LNCaP clone FGC (cell line): ENCODE measurements around the gene CFAP92.
"Not testable (repeated sequence)": the region's sequence is repeated elsewhere in the genome, so short reads cannot be mapped to it uniquely, and the experiment has no call there.

Source experiments
- DNase-seq: peaks from one replicate; pipeline ENCODE4 v3.0.0-alpha.2; 2011; ENCODE audit warnings: low read depth
- H3K4me3 ChIP-seq: 2 replicates; pipeline ENCODE4 v1.5.1; 2011; ENCODE audit warnings: mild to moderate bottlenecking, low read depth, low read length, control low read depth
- TF ChIP-seq, protein P1 (sequence below): IDR thresholded peaks from 2 replicates; pipeline ENCODE4 v1.5.1; 2012; ENCODE audit warnings: mild to moderate bottlenecking; ENCODE audit not compliant: control insufficient read depth, insufficient read depth; ENCODE audit errors: extremely low read depth

The CFAP92 gene

DNA sequence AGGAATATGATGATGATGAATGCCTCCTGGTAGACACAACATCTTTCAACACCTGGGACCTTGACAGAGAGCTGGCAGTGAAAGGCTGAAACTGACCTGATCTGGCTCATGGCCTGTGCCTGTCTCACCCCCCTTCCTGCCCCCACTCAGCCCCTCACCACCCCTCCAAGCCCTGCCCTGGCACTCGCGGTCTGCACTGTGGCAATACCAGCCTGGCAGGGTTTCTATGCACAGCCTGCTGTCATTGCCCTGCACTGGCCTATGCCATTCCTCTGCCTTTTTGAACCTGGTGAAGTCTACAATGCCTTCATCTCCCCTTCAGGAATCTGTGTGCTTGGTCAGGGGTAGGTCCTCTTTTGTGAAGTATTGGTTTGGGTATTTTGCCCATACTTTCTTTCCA, 58.0 kb downstream of the CFAP92 start:
- DNase-seq: no peak
- TF ChIP-seq, protein P1, sequence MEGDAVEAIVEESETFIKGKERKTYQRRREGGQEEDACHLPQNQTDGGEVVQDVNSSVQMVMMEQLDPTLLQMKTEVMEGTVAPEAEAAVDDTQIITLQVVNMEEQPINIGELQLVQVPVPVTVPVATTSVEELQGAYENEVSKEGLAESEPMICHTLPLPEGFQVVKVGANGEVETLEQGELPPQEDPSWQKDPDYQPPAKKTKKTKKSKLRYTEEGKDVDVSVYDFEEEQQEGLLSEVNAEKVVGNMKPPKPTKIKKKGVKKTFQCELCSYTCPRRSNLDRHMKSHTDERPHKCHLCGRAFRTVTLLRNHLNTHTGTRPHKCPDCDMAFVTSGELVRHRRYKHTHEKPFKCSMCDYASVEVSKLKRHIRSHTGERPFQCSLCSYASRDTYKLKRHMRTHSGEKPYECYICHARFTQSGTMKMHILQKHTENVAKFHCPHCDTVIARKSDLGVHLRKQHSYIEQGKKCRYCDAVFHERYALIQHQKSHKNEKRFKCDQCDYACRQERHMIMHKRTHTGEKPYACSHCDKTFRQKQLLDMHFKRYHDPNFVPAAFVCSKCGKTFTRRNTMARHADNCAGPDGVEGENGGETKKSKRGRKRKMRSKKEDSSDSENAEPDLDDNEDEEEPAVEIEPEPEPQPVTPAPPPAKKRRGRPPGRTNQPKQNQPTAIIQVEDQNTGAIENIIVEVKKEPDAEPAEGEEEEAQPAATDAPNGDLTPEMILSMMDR: no peak
- H3K4me3 ChIP-seq: no peak overlapping the region

DNA sequence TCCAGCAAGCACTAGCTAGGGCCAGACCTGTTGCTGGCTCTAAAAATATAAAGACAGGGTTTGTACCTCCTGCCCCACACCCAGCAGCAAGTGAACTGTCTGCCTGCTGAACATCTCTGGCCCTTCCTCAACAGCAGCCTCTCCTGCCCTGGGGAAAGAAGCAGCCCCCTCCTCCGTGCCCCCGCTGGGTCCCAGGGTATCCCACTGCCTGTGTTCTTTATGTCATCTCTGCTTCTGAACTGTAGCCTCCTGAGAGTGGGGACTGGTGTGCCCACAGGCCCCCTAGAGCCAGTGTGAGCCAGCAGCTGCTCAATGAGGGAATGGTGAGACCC, 60.0 kb downstream of the CFAP92 start:
- no peak for DNase-seq

DNA sequence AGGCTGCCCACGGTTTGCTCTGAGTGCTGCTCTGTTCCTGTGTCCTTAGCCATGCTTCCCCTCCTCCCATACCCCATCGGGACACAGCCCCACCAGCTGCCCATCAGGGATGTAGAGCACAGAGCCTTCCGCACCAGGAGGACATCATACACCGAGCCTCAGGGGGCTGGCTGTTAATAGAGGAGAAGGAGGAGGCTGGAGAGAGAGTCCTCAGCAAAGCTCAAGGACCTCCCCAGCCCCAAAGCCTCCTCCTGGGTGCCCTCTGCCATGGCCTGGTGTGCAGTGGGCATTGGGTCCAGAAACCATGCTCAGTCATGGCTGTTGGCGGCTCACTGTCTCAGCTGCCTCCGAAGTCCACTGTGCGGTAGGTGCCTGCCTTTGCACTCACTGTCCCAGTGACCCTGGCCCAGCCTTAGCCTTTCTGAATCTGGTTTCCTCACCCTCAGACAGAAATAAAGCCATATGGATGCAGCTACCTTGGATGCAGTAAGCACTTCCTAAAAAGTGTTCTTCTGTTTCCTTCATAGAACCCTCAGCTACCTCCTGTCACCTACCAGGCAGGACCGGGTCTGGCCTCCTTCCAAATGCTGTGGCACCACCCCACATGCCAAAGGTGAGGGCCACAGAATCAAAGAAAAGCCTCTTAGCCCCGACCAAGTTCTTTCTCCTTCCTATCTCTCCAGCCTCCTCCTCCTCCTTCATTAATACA, 60.5 kb downstream of the CFAP92 start:
- no peak for DNase-seq
- no peak overlapping the region for H3K4me3 ChIP-seq
- TF ChIP-seq, protein P1: no peak

More for the DNA sequence above, 60.0 kb downstream of the CFAP92 start:
- TF ChIP-seq, protein P1: no peak
- H3K4me3 ChIP-seq: no peak overlapping the region

DNA sequence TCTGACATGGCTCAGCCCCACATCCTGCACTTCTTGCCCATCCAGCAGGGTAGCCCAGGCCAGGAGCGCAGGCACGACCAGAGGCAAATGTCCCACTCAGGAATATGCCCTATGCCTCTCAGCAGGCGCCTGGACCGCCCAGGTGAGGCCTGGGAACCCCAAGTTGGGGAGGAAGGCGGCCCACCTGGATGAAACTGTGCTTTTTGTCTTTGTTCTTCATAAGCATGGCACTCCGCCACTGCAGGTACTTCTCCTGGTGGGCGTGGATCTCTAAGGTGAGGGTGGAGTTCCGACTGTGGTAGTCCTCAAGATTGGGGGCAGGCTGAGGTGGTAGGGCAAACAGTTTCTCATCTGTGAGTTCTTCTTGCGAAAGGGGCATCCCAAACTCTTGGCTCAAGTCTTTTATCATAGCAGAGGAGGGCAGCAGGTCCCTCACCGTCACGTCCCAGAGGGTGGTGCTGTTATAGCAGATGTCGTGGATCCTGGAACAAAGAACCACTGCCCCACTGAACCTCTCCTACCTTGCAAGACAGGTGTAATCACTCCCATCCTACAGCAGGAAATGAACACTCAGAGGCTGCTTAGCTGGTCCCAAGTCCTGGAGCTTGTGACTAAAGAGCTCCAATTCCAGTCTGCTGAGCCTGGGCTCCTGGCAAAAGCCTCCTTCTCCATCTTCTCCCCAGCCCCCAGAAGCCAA, 61.2 kb downstream of the CFAP92 start:
- no peak overlapping the region for H3K4me3 ChIP-seq
- TF ChIP-seq, protein P1: no peak
- DNase-seq: no peak

DNA sequence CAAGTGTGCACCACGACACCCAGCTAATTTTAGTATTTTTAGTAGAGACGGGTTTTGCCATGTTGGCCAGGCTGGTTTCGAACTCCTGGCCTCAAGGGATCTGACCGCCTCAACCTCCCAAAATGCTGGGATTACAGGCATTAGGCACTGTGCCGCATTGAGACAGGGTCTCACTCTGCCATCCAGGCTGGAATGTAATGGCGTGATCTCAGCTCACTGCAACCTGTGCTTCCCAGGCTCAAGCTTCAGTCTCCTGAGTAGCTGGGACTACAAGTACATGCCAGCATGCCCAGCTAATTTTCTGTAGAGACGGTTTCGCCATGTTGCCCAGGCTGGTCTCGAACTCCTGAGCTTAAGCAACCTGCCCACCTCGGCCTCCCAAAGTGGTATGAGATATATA, 62.8 kb downstream of the CFAP92 start:
- TF ChIP-seq, protein P1: no peak

DNA sequence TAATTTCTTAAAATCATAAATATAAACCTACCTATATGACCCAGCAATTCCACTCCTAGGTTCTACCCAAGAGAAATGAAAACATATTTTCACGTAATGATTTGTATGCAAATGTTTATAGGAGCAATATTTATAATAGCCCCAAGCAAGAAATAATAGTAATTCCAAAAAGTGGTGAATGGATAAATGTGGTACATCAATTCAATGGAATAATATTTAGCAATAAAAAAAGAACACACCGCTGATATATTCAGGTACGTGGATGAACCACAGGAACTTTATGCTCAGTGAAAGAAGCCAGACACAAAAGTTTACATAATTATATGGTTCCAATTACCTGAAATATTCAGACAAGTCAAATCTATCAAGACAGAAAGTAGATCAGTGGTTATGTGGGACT, 64.5 kb downstream of the CFAP92 start:
- TF ChIP-seq, protein P1: no peak
- no peak overlapping the region for H3K4me3 ChIP-seq
- DNase-seq: no peak

More for the DNA sequence above, 62.8 kb downstream of the CFAP92 start:
- no peak overlapping the region for H3K4me3 ChIP-seq
- no peak for DNase-seq

DNA sequence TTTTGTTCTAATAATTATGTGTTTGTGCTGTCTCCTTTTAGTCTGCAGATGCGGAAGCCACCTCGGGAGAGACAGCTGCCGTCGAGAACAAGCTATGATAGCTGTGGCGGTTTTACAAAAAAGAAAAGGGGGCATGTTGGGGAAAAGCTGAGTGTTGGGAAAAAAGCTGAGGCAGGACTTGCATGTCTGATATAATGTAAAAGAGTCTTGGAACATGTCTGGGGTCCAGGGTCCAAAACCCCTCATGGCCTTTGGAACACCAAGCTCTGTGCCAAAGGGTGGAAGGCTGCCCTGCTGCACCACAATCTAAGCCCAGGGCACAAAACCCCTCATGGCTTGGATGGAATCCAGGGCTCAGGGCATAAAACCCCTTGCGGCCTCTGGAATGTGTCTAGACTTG, 69.9 kb downstream of the CFAP92 start:
- H3K4me3 ChIP-seq: not testable (repeated sequence)

More for the DNA sequence above, 69.9 kb downstream of the CFAP92 start:
- DNase-seq: not testable (repeated sequence)
